Activated gamma-delta T cell (primary cell): ENCODE results near the gene SEMA3C.

Experiments
- DNase-seq: peaks from one replicate; lab custom pipeline; 2025; lab: John Stamatoyannopoulos, UW

Gene SEMA3C

GRCh38 chr7:80823057-80823456, 95.8 kb downstream of the SEMA3C start:
- DNase-seq = no peak

- DNase-seq = no peak
These were observed 97.0 kb downstream of the SEMA3C start for GRCh38 chr7:80821771-80822319.

- DNase-seq = no peak
These were observed 99.3 kb downstream of the SEMA3C start for GRCh38 chr7:80819503-80819902.

GRCh38 chr7:80818181-80818580, 100.7 kb downstream of the SEMA3C start:
- DNase-seq = no peak

DNA sequence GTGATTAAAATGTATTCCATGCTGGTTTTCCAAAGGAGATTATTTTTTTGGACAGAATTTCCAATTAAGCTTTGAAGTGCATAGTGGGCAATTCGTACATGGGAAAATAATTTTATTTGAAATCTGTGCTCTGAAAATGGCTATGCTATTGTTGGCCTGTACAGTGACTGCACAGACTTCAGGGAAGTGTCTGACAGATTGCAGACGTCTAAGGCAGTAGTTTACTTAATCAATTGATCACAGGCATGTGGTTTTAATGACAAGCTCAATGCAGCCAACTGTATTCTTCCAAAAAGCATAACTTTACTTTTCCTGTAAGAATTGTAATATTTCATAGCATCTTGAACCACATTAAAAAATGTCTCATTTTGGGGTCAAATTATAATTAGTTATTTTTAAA, 102.0 kb downstream of the SEMA3C start:
- DNase-seq = no peak

- no peak for DNase-seq
These were observed 103.1 kb downstream of the SEMA3C start for GRCh38 chr7:80815733-80816132.

DNA sequence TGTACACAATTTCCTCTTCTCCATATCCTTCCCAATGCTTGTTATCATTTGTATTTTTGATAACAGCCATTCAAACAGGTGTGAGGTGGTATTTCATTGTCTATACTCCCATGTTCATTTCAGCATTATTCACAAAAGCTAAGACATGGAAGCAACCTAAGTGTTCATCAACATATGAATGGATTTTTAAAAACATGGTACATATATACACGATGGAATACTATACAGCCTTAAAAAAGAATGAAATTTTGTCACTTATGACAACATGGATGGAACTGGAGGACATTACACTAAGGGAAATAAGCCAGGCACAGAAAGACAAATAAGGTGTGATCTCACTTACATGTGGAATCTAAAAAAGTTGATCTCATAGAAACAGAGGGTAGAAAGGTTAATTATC, 109.3 kb downstream of the SEMA3C start:
- DNase-seq = no peak

DNA sequence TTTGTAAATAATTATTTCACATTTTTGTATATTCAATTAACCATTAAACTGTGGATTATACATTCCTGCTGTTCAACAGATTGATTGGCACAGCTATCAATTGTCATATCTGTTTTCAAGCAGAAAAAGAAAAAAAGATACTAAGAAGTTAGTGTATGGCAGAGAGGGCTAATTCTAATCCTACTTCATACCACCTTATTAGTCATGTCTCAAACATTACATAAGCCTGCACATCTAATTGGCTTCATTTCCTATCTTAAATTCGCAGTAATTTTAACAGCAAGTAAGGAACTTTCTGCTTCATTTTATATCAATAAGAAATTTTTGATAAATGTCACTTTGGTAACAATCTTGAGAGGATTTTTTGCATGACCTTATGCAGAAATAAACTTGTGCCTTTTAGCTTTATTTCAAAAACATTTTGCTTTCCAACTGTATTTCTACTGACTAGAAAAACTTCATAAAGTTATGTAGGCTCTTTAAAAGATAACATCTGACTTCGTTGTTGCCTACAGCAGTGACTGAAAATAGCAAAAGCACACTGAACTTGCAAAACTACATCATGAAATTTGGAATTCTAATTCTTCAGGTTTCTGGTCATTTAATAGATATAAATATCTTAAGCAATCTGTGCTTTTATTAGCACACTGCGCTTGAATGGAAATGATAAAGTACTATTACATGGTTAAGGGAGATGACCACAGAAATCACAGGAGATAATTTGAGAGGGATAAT, 111.5 kb downstream of the SEMA3C start:
- DNase-seq = no peak

- DNase-seq = no peak
These were observed 112.2 kb downstream of the SEMA3C start for GRCh38 chr7:80806663-80807062.

DNA sequence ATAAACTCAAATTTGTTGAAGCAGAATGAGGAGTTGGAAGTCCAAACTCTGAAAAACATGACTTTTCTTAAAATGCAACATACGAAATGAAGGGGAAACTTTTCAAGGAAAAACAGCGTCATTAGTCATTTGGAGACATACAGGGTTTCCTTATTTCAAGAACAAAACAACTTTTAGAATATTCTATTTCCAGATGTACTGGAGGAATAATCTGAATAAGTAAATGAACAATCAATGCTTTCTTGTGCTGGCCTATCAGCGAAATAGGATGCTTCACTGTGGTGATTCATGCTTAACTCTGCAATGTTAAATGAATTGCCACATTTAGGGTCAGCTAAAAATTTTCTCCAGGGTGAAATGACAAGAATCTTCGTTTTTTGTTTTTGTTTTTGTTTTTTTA, 114.3 kb downstream of the SEMA3C start:
- no peak for DNase-seq

GRCh38 chr7:80802527-80802926, 116.3 kb downstream of the SEMA3C start:
- DNase-seq = no peak

DNA sequence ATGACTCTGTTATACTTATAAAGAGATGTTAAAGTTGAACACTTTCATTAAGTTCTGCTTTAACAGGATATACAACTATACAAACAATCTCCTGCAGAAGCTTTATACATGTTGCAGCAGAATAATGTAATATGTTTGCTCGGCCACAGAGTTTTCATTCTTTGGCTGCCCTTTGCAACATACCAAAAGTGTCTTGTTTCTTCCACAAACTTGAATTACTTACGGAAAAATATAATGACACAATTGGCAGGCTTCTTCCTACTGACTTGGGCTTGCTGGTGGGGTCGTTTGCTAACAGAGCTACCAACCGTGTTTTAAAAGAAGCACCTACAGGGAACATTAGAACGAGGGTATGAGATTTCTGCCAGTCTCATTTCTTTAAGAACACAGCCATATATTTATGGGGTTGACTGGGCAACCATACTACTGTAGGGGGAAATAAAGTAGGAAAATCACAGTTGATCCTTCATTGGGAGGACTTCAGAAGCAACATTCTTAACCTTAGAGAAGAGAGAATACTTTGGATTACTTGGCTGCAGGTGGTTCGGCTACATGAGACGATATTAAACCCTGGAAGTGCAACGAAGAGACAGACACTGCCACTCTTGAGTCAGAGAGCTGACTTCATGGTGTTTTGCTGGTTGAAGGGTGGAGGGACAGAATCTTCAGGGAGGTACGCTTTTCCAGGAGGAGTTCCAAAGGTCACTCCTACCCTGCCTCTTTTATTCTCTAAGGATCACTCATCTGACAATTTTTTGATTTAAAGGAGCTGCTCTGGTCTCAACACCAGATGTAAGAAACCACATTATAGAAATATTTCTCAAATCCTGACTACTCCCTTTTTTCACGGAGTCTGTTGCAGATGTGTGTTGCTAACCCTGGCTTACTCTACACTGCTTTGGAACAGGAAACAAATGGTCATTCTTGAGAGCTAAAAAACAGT, 123.9 kb downstream of the SEMA3C start:
- DNase-seq = no peak

DNA sequence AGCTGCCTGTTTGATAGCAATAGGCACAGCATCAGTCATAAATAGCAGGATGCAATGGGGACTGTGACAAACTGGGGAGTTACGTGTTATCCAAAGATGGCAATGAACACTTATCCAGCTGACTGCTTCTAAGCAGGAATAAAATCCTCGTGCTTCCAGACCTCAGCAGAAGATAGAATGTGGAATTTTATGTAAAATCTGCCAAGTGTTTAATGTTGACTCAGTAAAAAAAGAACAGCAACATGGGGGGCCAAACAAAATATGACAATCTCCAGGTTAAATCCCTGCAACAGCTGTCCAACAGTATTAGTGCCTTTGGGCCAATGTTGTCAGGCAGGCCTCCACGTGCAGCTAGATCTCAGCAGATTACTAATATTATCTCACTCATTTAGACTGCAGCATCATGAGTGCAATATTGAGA, 127.3 kb downstream of the SEMA3C start:
- DNase-seq = no peak

GRCh38 chr7:80790877-80791276, 128.0 kb downstream of the SEMA3C start:
- DNase-seq = no peak

DNA sequence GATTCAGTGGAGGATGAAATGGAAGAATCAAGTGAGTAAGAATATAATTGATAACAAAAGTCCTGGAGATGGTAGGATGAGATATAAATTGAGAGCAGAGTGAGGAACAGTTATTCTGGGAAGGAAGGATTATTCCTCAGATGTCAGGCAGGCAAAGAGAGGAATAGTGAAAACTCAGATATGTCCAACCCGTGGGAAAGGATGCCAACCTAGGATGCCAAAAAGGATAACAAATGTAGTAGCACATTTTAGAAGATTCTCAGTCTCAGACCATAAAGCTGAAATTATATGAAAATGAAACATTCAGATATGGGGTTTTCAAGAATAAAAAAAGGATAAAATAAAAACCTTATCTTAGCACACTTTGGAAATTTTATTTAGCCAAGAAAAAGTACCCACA, 131.1 kb downstream of the SEMA3C start:
- no peak for DNase-seq

- no peak for DNase-seq
These were observed 132.8 kb downstream of the SEMA3C start for GRCh38 chr7:80785961-80786536.

DNA sequence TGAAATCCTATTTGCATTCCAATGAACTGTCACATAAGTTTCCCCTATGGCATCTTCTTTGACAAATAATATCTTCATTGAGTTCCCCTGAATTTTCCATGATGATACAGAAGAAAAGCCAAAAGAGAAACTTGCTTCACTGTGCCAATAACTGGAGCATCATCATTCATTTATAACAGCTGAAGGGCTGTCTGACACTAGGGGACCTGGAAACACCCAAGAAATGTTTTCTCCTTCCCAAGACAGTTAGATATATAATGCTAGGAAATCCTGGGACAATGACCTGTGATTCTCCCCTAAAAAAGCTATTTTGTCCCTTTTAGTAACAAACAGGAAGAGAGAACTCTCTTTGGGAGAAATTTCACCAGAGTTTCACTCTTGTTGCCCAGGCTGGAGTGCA, 133.6 kb downstream of the SEMA3C start:
- no peak for DNase-seq

- DNase-seq = no peak
These were observed 135.0 kb downstream of the SEMA3C start for GRCh38 chr7:80783678-80784327.

GRCh38 chr7:80783186-80783677, 135.6 kb downstream of the SEMA3C start:
- DNase-seq = no peak

DNA sequence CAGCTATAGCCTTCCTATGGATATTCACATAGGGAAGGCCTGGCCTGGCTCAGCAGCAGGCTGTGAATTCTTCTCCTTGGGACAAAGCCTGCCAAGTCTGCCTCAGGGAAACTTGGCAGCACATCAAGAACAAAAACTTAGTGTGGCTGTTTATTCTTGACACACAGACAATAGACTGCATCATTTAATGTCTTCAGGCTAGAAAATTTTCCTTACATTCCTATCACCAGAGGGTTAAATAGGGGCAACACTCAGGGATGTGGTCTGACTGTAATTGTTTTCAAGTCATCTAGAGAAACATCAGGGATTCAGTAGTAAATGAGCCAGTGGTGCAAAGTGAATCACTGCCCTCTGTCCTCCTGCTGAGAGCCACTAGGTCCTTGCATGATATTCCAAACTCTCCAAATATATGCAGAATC, 137.3 kb downstream of the SEMA3C start:
- DNase-seq = no peak

DNA sequence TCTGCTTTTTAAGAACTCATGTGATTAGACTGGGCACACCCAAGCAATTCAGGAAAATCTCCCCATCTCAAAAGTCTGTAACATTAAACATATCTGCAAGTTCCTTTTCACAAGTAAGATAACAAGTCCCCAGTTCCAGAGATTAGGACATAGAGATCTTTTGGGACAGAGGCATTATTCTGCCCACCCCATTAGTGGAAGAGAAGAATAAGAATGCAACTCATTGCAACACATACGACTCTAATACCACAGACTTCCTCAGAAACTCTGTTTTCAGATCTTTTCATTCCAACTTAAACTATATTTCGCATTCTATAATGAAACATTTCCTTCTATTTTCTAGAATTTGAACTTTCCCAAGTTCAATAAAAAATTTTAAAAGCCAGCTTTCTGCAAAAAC, 137.7 kb downstream of the SEMA3C start:
- DNase-seq = no peak

- no peak for DNase-seq
These were observed 139.4 kb downstream of the SEMA3C start for GRCh38 chr7:80779456-80779855.
